Eye (tissue), 1 donor: ENCODE measurements around the gene RYR3.
"Not testable (repeated sequence)": the region's sequence is repeated elsewhere in the genome, so short reads cannot be mapped to it uniquely, and the experiment has no call there.

Experiments
- DNase-seq: peaks from one replicate; pipeline ENCODE4 v3.0.0-alpha.2; 2015

Gene RYR3

GRCh38 chr15:33518421-33518820 is 207.7 kb downstream of the RYR3 start:
- no peak for DNase-seq

DNA sequence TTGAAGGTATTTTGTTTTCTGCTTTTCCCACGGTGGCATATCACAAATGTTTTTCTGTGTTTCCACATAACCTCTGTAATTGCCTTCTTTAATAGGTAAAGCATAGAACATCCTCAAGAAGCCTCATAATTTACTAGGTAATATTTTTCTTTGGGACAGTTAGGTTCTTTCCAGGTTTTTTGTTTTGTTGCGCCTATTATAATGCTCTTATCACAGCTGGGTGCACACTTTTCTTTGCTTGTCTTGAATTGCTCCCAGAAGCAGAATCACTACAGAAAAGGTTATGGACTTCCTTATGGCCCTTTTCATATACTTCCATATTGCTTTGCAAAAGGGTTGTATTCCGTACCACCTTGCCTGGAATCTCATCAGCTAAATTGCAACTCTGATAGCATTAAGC is 213.5 kb downstream of the RYR3 start:
- no peak for DNase-seq

DNA sequence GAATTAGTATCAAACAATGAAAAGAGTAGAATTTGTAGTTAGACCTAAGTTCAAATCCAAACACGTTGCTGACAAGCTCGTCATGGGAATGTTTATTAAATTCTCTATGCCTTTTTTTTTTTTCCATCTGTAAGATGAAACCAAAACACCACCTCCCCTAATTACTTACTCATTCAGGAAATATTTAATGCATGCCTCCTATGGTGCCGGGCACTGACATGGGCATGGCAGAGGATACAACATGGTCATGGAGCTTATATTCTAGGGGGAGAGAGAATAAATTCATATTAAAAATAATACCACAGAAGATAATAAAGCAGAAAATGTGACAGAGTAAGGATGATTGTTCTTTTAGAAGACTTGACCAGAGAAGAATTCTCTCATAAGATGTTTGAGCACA is 215.8 kb downstream of the RYR3 start:
- DNase-seq: no peak

GRCh38 chr15:33533197-33533596 is 222.4 kb downstream of the RYR3 start:
- no peak for DNase-seq

- no peak for DNase-seq
Observed at GRCh38 chr15:33534642-33535041, 223.9 kb downstream of the RYR3 start.

GRCh38 chr15:33535135-33535534 is 224.4 kb downstream of the RYR3 start:
- DNase-seq: no peak

DNA sequence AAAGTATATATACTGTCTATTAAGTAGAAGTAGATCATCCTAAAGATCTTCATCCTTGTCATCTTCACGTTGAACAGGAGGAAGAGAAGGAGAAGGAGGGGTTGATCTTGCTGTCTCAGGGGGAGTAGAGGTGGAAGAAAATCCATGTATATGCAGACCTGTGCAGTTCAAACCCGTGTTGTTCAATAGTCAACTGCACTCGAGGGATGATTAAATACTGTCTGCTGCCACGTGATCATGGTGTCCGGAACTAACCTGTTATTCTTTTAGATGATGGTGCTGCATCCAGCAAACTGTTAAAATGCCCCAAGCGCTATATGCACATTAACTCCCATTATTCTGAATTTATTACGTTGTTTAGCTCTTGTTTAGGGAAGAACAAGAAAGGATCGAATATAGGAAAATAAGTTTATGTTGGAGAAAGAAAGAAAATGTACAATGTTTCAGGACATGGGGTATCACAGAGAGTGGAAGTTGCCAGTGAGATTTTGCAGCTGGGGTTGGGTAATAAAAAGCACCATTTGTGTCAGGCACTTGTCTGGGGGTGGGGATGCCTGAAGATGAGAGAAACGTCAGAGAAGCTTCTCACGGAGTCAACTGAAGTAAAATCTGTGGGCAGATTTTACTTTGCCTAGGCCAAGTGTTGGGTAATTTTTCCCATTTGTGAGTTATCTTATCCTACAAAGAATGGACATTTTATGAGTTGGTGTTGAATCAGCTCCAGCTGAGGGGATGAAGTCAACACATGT is 229.2 kb downstream of the RYR3 start:
- DNase-seq: no peak

- no peak for DNase-seq
Observed at GRCh38 chr15:33543957-33544356, 233.2 kb downstream of the RYR3 start.

- DNase-seq: no peak
Observed at GRCh38 chr15:33545866-33546265, 235.1 kb downstream of the RYR3 start.

- DNase-seq: peak; percentile 68
Observed at GRCh38 chr15:33547876-33548275, 237.1 kb downstream of the RYR3 start.

DNA sequence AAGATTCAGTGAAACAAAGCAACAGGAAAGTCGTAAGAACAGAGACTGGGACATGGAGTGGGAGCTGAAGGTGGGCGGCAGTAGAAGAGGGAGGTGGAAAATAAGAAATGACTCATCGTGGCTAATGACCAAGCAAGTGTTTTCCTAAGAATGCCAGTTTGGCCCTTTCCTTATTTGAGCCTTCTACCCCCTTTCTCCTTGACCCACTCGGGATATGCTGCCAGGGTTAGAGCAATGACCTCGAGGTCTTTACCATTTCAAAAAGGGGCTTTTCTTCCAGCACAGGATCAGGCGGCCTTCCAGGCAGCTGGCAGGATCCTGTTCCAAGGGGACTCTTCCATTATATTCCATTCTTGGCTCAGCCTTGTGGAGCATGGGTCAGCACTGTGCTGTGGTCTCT is 241.1 kb downstream of the RYR3 start:
- no peak for DNase-seq

DNA sequence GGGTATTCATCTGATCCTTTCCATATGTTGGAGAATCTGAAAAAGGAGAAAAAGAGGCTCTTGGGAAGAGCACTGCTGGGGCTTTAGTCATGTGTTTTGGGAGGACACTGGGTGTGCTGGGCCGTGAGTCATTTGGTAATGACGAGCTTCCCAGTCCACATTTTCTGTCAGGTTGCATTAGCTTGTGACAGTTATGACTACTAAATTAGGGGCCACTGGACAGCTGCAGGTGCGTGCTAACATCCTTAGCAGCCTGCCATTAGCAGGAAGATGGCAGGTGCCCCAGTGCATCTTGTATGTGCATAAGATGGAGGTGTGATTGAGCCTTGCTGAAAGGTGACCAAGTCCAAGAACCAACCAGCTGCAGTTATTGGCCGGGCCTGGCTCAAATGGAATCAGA is 242.4 kb downstream of the RYR3 start:
- DNase-seq: peak; percentile 31

DNA sequence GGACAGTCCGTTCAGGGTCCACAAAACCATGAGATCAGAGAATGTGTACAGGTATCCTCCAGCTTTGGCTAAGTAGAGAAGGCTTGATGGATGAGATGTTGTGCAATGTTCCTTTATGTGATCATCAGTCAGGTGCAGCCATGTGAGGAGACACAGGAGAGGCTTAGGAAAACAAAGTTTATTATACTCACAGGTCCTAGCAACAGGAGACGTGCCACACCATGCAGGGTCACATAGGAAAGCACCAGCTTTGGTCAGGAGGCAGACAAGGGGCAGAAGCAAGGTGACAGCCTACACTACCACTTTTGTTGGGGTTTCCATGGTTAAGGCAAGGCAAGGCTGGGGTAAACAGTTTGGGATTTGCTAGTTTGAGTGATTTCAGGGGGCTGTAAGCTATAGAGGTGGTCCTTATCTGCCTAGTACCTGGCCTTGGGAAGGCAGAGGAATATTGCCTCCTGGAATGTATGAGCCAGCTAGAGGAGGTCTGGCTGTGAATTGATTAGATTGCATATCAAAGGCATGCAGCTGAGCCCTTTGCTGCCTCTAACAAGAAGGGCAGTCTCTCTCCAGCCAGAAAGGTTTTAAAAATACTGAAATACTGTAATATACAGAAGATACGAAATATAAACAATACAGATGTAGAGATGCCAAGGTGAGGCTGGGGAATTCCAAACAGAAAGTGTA is 248.6 kb downstream of the RYR3 start:
- DNase-seq: no peak

DNA sequence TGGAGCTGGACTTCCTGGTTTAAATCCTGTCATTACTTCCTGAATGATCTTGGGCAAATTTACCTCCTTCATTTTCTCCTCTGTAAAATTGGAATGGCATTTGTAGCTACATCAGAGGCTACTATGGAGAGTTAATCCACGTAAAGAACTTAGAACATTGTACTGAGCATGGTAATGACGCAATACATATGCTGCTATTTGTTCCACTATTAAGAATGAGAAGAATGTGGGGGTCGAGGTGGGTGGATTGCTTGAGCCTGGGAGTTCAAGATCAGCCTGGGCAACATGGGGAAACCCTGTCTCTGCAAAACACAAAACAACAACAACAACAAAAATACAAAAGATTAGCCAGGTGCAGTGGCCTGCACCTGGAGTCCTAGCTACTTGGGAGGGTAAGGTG is 250.6 kb downstream of the RYR3 start:
- DNase-seq: no peak

- DNase-seq: no peak
Observed at GRCh38 chr15:33561967-33562366, 251.2 kb downstream of the RYR3 start.

- peak; percentile 5 for DNase-seq
Observed at GRCh38 chr15:33565094-33565493, 254.3 kb downstream of the RYR3 start.

GRCh38 chr15:33567652-33568051 is 256.9 kb downstream of the RYR3 start:
- no peak for DNase-seq

DNA sequence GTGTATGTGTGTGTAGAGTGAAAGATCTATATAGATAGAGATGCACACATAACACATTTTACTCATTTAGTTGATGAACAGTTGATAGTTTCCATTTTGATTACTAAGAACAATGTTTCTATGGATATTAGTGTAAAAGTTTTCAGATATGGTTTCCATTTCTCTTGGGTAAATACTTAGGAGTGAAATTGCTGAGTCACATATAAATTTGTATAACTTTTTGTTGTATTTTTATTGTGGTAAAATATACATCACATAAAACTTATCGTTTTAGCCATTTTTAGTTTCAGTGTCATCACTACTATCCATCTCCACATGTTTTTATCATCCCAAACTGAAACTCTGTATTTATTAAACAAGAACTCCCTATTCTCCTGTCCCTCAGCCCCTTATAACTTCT is 258.3 kb downstream of the RYR3 start:
- DNase-seq: no peak

- not testable (repeated sequence) for DNase-seq
Observed at GRCh38 chr15:33577911-33578310, 267.1 kb downstream of the RYR3 start.

- DNase-seq: no peak
Observed at GRCh38 chr15:33580526-33580925, 269.8 kb downstream of the RYR3 start.

- no peak for DNase-seq
Observed at GRCh38 chr15:33581032-33581431, 270.3 kb downstream of the RYR3 start.

GRCh38 chr15:33584797-33585196 is 274.0 kb downstream of the RYR3 start:
- peak; percentile 37 for DNase-seq

DNA sequence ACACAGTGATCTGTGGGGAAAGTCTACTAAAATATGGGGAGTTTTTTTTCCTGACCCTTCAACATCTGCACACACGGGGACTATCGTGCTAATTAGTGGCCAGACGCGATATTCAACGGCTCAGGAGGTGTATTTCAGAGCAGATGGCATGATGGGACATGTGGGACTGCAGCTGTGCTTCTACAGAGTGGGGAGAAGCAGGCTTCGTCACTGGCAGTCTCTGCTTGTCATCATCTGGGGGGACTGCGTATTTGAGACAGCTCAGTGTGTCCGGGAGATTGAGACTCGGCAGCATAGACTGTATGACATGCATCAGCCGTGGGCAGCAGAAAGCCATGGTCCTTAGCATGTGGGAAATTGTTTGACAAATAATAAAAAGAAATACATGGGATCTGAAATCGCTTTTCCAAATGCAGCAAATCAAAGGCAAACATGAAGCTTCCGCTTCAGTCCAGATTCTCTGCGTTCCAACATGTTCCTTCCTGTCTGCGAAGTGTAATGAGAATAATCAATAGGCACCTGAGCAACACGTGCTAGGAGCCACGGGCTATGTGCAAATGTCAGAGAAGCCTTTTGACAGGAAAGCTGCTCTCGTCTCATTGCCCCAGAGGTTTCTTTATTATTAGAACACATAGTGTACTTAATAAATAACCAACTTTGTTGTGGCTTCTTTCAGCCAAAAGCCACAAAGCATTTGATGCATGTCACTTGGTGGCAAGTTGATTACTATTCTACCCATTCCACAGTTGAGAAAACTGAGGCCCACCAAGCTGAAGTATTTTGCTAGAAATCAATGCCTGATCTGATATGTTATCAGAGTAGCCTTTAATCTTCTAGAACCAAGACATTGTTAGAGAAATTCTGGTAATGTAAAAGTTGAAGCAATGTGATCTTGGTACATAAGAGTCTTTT is 276.3 kb downstream of the RYR3 start:
- peak; percentile 33 for DNase-seq

DNA sequence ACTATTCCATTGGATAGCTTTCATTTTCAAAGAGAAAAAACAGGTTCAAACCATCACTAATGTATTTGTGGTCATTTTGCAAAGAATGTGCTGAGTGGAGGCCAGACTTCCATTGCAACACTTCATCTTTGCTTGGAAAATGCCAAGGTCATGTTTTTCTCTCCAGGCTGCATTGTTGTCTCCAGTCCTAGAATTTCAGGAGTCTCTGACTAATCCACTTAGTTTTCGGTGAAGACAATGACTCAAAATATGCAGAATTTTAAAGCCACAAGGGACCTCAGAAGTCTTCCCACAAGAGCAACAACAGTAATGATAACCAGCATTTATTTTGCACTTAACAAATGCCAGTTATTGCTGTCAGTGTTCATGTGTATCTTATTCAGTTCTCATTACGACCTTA is 277.0 kb downstream of the RYR3 start:
- no peak for DNase-seq
